ENCODE data around the gene COPZ1.
A peak's percentile ranks its signal among the peaks of the same experiment; 100 is the strongest.

Gene COPZ1

GRCh38 chr12:54372113-54372806 lies 47.3 kb downstream of the COPZ1 start:
- Histone ChIP-seq H3K27ac (ENCODE audit: low read length) (peak overlapping the region; percentile 62), H3K4me3 (ENCODE audit: low read length in 2 of 2) (no peak overlapping the region), H3K4me1 (ENCODE audit: control insufficient read depth, insufficient read depth, low read length) (peaks cover 50% of the 10 kb centered on the region), H3K9me3 (ENCODE audit: control insufficient read depth in 2 of 2, low read length in 2 of 2) (no peaks in the 10 kb centered on the region), H3K9ac (ENCODE audit: low read length in 2 of 2) (no peak overlapping the region), H3K27me3 (ENCODE audit: control insufficient read depth in 1 of 2, insufficient read depth in 2 of 2, low read length in 2 of 2) (no peaks in the 10 kb centered on the region), H3K36me3 (ENCODE audit: control insufficient read depth in 2 of 2, insufficient read depth in 2 of 2, low read length in 2 of 2) (peaks cover 0 to 2% of the 10 kb centered on the region in 2 donors)

- Histone ChIP-seq H3K27ac (ENCODE audit: low read length) (peak overlapping the region; percentile 6), H3K4me3 (ENCODE audit: low read length in 2 of 2) (no peak overlapping the region), H3K9ac (ENCODE audit: low read length in 2 of 2) (peak overlapping the region; percentile 6 to 21), H3K27me3 (ENCODE audit: control insufficient read depth in 1 of 2, insufficient read depth in 2 of 2, low read length in 2 of 2) (no peaks in the 10 kb centered on the region), H3K4me1 (ENCODE audit: control insufficient read depth, insufficient read depth, low read length) (peaks cover 54% of the 10 kb centered on the region), H3K36me3 (ENCODE audit: control insufficient read depth in 2 of 2, insufficient read depth in 2 of 2, low read length in 2 of 2) (peaks cover 0 to 2% of the 10 kb centered on the region in 2 donors), H3K9me3 (ENCODE audit: control insufficient read depth in 2 of 2, low read length in 2 of 2) (no peaks in the 10 kb centered on the region)
Observed at GRCh38 chr12:54373649-54374561, 49.0 kb downstream of the COPZ1 start.

DNA sequence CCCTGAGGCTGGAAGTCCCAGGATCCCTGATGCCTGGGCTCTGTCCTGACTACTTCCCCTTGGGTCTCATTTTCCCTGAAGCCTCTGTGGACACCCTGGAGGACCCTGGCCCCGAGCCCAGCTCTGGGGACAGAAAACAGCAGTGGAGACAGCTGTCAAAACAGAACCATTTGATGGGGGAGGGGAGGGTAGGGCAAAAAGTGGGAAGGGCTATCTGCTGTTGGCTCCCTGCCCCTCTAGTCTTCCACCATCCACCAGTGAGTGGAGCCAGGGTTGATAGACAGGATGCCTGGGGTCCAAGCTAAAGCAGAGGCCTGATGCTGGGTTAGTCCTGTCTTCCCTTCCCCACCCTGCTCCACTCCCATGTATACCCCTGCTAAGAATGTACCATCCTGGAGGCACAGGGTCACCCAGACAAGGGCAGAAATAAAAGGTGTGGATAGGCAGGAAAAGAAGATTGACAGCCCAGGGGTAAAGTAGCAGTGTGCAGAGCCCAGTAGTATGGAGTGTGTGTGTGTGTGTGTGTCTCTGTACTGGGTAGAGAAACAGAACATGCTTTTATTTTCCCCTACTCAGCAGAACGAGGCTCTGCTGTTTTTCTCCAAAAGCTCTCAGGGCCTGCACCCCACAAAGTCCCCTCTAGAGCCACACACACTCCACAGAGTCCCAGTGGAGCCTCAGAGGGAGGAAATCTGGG lies 49.8 kb downstream of the COPZ1 start:
- Histone ChIP-seq H3K36me3 (ENCODE audit: control insufficient read depth in 2 of 2, insufficient read depth in 2 of 2, low read length in 2 of 2) (peaks cover 0 to 2% of the 10 kb centered on the region in 2 donors), H3K27me3 (ENCODE audit: control insufficient read depth in 1 of 2, insufficient read depth in 2 of 2, low read length in 2 of 2) (no peaks in the 10 kb centered on the region), H3K27ac (ENCODE audit: low read length) (no peak overlapping the region), H3K4me1 (ENCODE audit: control insufficient read depth, insufficient read depth, low read length) (peaks cover 55% of the 10 kb centered on the region), H3K4me3 (ENCODE audit: low read length in 2 of 2) (no peak overlapping the region), H3K9me3 (ENCODE audit: control insufficient read depth in 2 of 2, low read length in 2 of 2) (no peaks in the 10 kb centered on the region), H3K9ac (ENCODE audit: low read length in 2 of 2) (no peak overlapping the region)

DNA sequence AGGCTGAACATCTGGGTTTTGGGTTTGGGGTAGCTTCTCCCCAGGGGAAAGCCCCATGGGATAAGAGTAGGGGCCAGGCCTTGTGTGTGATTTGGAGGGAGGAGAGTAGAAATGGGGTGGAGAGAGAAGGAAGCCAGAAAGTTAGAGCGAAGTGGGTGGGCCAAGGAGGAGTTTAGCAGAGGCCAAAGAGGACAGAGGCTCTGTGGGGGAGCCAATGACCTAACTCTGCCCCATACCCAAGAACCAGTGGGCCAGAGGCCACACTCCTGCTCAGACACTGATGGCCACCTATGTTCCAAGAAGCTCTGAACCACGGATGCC lies 50.3 kb downstream of the COPZ1 start:
- Histone ChIP-seq H3K9ac (ENCODE audit: low read length in 2 of 2) (no peak overlapping the region), H3K36me3 (ENCODE audit: control insufficient read depth in 2 of 2, insufficient read depth in 2 of 2, low read length in 2 of 2) (peaks cover 0 to 2% of the 10 kb centered on the region in 2 donors), H3K27ac (ENCODE audit: low read length) (no peak overlapping the region), H3K9me3 (ENCODE audit: control insufficient read depth in 2 of 2, low read length in 2 of 2) (no peaks in the 10 kb centered on the region), H3K4me1 (ENCODE audit: control insufficient read depth, insufficient read depth, low read length) (peaks cover 52% of the 10 kb centered on the region), H3K4me3 (ENCODE audit: low read length in 2 of 2) (no peak overlapping the region), H3K27me3 (ENCODE audit: control insufficient read depth in 1 of 2, insufficient read depth in 2 of 2, low read length in 2 of 2) (no peaks in the 10 kb centered on the region)

DNA sequence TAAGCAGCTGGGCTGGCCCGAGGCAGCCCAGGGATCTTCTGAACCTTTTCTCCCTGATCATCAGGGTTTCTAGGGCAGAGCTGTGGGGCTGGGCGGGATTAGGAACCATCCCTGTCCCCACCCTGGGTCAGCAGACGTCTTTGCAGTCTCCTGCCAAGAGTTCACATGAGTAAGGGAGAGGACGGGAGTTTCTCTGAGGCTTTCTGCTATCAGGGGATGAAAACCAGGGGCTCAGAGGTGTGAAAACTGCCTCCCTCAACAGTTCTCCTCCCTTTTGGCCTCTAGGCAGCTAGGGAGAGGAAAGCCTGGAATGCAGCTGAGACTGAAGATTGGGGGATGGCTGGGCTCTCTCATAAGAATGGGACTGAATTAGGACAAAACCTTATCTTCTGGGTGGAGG lies 51.7 kb downstream of the COPZ1 start:
- H3K9me3 ChIP-seq (ENCODE audit: control insufficient read depth in 2 of 2, low read length in 2 of 2), result no peaks in the 10 kb centered on the region
- no peaks in the 10 kb centered on the region for H3K27me3 ChIP-seq (ENCODE audit: control insufficient read depth in 1 of 2, insufficient read depth in 2 of 2, low read length in 2 of 2)
- H3K27ac ChIP-seq (ENCODE audit: low read length), result peak overlapping the region; percentile 31
- peak overlapping the region in 1 of 2 donors; percentile 35 for H3K4me3 ChIP-seq (ENCODE audit: low read length in 2 of 2)
- no peak overlapping the region for H3K9ac ChIP-seq (ENCODE audit: low read length in 2 of 2)
- H3K36me3 ChIP-seq (ENCODE audit: control insufficient read depth in 2 of 2, insufficient read depth in 2 of 2, low read length in 2 of 2), result peaks cover 0 to 2% of the 10 kb centered on the region in 2 donors
- H3K4me1 ChIP-seq (ENCODE audit: control insufficient read depth, insufficient read depth, low read length), result peaks cover 39% of the 10 kb centered on the region

DNA sequence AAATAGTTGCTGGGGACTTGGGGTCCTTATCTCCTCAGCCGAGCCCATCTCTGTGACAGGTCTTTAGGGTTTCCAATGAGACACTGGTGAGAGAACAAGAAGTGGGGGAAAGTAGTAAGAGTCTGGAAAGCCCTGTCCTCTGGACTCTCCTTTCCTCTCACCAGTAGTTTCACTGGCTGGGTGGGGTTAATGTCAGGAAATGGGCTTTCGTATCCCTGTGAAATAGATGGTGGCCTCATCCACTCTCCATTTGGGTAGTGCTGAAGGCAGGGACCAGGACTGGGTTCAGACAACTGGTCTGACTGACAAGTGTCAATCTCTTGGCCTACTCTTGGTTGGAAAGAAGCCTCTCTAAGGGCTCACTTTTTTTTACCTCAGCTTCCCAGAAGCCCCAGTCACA lies 52.1 kb downstream of the COPZ1 start:
- H3K9me3 ChIP-seq (ENCODE audit: control insufficient read depth in 2 of 2, low read length in 2 of 2), result no peaks in the 10 kb centered on the region
- H3K9ac ChIP-seq (ENCODE audit: low read length in 2 of 2), result no peak overlapping the region
- no peaks in the 10 kb centered on the region for H3K27me3 ChIP-seq (ENCODE audit: control insufficient read depth in 1 of 2, insufficient read depth in 2 of 2, low read length in 2 of 2)
- peak overlapping the region in 1 of 2 donors; percentile 35 for H3K4me3 ChIP-seq (ENCODE audit: low read length in 2 of 2)
- H3K36me3 ChIP-seq (ENCODE audit: control insufficient read depth in 2 of 2, insufficient read depth in 2 of 2, low read length in 2 of 2), result peaks cover 0 to 2% of the 10 kb centered on the region in 2 donors
- peak overlapping the region; percentile 31 for H3K27ac ChIP-seq (ENCODE audit: low read length)
- peaks cover 35% of the 10 kb centered on the region for H3K4me1 ChIP-seq (ENCODE audit: control insufficient read depth, insufficient read depth, low read length)

DNA sequence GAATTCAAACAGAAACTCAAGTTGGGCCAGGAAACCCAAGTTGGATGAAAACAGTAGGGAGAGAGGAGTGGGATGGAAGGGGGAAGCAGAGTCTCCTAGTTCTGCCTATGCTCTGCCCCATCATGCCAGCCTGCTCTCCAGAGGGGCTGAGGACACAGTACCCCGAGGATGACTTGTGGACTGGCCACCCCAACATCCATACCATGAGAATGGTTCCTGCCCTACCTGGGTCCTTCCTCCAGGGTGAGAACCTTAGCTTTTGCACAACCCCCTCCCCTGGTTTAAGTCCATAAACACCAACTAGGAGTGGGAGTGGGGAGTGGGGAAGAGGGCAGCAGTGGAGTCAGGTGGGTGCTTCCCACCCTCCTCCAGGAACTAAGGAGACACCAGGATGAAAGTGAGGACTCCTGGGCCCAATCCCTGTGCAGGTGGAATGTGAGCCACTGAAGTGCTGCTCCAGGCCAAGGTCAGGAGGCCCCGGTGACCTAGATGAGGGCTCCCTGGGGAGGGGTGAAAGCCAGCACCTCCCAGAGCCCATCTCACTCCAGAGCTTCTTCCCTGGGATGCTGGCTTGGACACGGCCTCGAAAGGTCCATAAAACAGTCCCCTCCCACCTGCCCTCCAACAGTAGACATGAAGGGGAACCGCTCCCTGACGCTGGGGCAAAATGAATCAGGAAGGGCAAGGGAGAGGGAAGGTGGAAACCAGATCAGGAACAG lies 53.0 kb downstream of the COPZ1 start:
- Histone ChIP-seq H3K9me3 (ENCODE audit: control insufficient read depth in 2 of 2, low read length in 2 of 2) (no peaks in the 10 kb centered on the region), H3K4me3 (ENCODE audit: low read length in 2 of 2) (peak overlapping the region; percentile 56 to 85), H3K36me3 (ENCODE audit: control insufficient read depth in 2 of 2, insufficient read depth in 2 of 2, low read length in 2 of 2) (peaks cover 0 to 2% of the 10 kb centered on the region in 2 donors), H3K27ac (ENCODE audit: low read length) (peak overlapping the region; percentile 18), H3K4me1 (ENCODE audit: control insufficient read depth, insufficient read depth, low read length) (peaks cover 34% of the 10 kb centered on the region), H3K27me3 (ENCODE audit: control insufficient read depth in 1 of 2, insufficient read depth in 2 of 2, low read length in 2 of 2) (no peaks in the 10 kb centered on the region), H3K9ac (ENCODE audit: low read length in 2 of 2) (peak overlapping the region; percentile 55 to 76)

GRCh38 chr12:54378796-54379397 lies 54.0 kb downstream of the COPZ1 start:
- Histone ChIP-seq H3K36me3 (ENCODE audit: control insufficient read depth in 2 of 2, insufficient read depth in 2 of 2, low read length in 2 of 2) (no peaks in the 10 kb centered on the region), H3K4me1 (ENCODE audit: control insufficient read depth, insufficient read depth, low read length) (peaks cover 34% of the 10 kb centered on the region), H3K4me3 (ENCODE audit: low read length in 2 of 2) (peak overlapping the region; percentile 63 to 85), H3K27ac (ENCODE audit: low read length) (peak overlapping the region; percentile 60), H3K27me3 (ENCODE audit: control insufficient read depth in 1 of 2, insufficient read depth in 2 of 2, low read length in 2 of 2) (no peaks in the 10 kb centered on the region), H3K9me3 (ENCODE audit: control insufficient read depth in 2 of 2, low read length in 2 of 2) (no peaks in the 10 kb centered on the region), H3K9ac (ENCODE audit: low read length in 2 of 2) (peak overlapping the region; percentile 68 to 76)

DNA sequence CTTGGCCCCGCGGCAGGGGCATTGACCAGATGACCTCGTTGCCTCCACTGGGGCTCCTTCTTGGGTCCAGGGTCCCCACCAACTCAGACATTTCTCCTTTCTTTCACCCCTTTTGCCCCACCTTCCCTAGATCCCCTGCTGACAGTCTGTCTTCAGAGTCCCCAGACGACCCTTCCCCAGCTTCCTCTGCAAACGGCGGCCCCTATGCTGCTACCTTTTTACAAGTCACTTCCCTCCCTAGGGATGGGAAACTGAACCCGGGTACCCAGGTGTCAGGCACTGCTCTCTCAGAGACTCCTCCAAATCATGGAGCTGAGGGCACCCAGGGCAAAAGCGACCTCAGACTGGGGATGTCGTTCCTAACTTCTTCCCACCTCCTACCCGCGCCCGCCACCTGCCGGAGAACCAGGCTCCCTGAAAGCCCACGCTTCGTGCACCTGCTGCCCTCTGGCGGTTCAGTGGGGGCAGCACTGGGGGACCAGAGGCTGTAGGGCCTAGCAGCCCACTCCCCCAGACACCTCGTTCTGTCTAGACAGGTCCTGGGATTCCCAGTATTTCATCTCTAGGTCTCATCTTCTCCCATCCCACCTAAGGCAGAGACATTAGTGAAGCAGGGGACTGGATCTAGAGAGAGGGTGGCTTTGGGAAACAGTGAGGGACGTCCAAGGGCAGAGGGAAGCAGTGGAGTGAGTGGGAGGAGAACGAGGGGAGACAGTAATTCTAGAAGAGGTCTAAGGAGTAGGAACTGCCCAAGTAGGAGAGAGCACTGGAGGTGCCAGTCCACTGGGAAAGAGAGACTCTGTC lies 54.7 kb downstream of the COPZ1 start:
- Histone ChIP-seq H3K9ac (ENCODE audit: low read length in 2 of 2) (peak overlapping the region; percentile 53 to 68), H3K36me3 (ENCODE audit: control insufficient read depth in 2 of 2, insufficient read depth in 2 of 2, low read length in 2 of 2) (no peaks in the 10 kb centered on the region), H3K27ac (ENCODE audit: low read length) (peak overlapping the region; percentile 60), H3K9me3 (ENCODE audit: control insufficient read depth in 2 of 2, low read length in 2 of 2) (no peaks in the 10 kb centered on the region), H3K4me1 (ENCODE audit: control insufficient read depth, insufficient read depth, low read length) (peaks cover 32% of the 10 kb centered on the region), H3K4me3 (ENCODE audit: low read length in 2 of 2) (peak overlapping the region; percentile 63 to 85), H3K27me3 (ENCODE audit: control insufficient read depth in 1 of 2, insufficient read depth in 2 of 2, low read length in 2 of 2) (no peaks in the 10 kb centered on the region)

Measured in stomach smooth muscle (tissue), 2 donors.